ENCODE data around the gene MYBPC1.
A peak's percentile ranks its signal among the peaks of the same experiment; 100 is the strongest.

The MYBPC1 gene

DNA sequence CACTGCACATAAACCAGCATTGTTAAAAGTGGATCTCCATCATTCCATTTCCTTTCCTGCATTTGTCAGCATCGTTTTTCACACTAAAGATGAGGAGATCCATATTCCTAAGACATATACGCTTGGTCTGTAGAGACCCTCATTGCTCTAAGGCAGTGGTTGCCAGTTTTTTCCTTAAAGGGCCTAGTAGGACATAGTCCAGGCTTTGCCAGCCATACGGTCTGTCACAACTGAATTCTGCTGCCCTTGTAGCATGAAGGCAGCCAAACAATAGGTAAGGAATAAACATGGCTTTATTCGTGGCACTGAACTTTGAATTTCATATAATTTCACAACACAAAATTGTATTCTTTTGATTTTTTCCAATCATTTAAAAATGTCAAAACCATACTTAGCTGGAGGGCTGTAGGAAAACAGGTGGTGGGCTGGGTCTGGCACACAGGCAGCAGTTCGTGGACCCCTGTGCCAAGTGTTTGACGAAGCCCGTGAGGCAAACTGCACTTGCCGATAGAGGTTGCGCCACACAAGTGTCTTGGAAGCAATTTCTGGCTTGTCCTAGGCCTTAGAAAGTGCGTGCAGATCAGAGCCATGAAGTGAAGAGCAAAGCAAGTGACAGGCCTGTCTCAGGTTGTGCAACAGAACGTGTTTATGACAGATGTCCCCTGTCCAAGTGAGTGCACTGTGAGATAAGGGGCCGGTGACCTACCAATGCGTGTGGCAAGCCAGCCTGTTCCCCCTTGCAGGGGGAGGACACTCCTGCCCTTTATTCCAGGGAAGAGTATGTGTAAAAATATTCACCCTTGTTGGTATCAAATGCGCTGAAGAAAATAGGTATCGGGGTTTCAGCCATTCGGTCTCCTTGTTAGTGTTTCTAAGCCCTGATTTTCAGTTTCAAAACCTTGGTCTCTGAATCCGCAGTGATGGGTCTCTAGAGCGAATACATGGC, 101.8 kb downstream of the MYBPC1 start:
- DNase-seq (ENCODE audit: low spot score), result peak; percentile 59
- TF ChIP-seq, protein P1, sequence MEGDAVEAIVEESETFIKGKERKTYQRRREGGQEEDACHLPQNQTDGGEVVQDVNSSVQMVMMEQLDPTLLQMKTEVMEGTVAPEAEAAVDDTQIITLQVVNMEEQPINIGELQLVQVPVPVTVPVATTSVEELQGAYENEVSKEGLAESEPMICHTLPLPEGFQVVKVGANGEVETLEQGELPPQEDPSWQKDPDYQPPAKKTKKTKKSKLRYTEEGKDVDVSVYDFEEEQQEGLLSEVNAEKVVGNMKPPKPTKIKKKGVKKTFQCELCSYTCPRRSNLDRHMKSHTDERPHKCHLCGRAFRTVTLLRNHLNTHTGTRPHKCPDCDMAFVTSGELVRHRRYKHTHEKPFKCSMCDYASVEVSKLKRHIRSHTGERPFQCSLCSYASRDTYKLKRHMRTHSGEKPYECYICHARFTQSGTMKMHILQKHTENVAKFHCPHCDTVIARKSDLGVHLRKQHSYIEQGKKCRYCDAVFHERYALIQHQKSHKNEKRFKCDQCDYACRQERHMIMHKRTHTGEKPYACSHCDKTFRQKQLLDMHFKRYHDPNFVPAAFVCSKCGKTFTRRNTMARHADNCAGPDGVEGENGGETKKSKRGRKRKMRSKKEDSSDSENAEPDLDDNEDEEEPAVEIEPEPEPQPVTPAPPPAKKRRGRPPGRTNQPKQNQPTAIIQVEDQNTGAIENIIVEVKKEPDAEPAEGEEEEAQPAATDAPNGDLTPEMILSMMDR (IDR thresholded peaks at IDR 0.05; ENCODE audit: extremely low read depth, missing control alignments), result no peak

DNA sequence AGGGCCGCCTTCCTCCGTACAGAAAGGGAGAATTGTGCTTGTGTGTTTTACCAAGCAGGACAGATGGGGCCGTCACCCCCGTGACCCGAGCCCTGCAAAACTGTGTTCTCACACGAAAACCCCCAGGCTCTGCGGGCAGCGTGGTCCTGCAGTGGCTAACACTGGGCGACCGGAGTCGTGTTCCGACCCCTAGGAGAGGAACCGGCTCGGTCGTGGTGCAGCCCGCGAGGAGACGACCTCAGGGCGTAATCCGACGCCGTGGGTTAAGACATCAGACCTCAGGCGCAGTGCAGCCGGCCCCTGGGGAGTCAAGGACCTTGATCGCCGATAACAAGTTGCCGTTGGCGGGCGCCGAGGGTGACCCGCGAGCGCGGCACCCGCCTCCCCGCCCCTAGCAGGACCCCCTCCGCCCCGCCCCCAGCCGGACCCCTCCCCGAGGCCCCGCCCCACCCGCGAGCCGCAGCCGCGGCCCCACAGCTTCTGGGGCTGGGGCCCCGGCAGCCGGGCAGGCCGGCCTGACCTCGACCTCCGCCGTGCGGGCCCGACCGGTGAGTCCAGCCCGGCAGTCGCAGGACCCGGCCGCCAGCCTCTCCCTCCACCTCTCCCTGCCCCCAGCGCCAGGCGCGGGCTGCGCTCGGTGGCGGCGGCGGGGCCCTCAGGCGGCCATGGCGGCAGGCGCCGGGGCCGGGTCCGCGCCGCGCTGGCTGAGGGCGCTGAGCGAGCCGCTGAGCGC, 102.6 kb downstream of the MYBPC1 start, which contains the start of gene CHPT1:
Gene CHPT1, plus strand, starts transcription at position 444 of the 733 bp plus-strand sequence. Its CDS starts 222 bp downstream, at position 666.
- TF ChIP-seq, protein P1 (IDR thresholded peaks at IDR 0.05; ENCODE audit: extremely low read depth, missing control alignments), result no peak
- DNase-seq (ENCODE audit: low spot score), result peak; percentile 87

DNA sequence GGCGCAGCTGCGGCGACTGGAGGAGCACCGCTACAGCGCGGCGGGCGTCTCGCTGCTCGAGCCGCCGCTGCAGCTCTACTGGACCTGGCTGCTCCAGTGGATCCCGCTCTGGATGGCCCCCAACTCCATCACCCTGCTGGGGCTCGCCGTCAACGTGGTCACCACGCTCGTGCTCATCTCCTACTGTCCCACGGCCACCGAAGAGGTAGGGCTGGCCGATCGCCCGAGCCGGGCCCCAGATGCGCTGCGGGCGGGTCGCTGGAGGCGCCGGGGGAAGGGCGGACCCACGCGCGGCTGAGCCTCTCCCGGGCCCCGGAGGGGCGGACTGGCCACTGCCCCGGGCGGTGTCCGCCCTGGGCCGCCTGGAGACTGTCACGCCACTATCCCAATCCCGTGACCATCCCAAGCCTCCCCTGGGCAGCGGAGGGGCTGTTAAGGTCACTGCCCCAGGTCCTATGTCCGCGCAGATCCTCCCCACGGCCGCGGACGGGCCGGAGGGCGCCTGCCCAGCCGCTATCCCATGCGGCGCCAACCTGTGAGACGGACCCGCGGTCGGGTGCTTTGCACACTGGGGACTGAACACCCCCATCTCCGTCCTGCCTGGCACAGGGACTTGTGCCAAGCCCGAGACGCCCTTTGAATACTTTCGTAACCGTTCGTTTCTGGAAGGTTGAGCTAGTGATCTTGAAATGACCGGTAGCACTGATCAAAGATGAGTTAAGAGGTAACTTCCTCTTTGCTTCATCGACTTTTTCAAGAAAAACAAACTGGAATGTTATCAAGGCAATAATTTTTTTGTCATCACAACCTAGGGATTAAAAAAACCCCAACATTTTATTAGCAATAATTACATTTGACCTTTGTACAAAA, 103.4 kb downstream of the MYBPC1 start:
- TF ChIP-seq, protein P1 (IDR thresholded peaks at IDR 0.05; ENCODE audit: extremely low read depth, missing control alignments), result no peak
- no peak for DNase-seq (ENCODE audit: low spot score)

DNA sequence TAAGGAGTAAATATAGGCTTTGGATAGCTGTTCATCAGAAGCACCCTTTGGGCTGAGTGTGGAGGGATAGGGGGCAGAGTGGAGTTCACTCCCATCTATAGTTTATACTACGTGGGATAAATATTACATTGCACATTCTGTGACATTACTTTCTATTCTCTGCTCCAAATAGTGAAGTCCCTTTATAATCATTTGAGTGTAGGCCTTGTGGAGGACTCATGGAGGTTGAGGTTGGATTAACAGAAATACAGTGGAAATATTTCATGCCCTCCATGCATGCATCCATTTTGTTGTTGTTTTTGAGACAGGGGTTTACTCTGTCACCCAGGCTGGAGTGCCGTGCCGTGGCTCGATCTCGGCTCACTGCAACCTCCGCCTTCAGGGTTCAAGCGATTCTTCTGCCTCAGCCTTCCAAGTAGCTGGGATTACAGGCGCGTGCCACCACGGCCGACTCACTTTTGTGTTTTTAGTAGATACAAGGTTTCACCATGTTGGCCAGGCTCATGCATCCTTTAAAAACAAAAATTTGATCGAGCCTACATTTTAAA, 104.1 kb downstream of the MYBPC1 start:
- peak; percentile 42 for DNase-seq (ENCODE audit: low spot score)
- TF ChIP-seq, protein P1 (IDR thresholded peaks at IDR 0.05; ENCODE audit: extremely low read depth, missing control alignments), result no peak

DNA sequence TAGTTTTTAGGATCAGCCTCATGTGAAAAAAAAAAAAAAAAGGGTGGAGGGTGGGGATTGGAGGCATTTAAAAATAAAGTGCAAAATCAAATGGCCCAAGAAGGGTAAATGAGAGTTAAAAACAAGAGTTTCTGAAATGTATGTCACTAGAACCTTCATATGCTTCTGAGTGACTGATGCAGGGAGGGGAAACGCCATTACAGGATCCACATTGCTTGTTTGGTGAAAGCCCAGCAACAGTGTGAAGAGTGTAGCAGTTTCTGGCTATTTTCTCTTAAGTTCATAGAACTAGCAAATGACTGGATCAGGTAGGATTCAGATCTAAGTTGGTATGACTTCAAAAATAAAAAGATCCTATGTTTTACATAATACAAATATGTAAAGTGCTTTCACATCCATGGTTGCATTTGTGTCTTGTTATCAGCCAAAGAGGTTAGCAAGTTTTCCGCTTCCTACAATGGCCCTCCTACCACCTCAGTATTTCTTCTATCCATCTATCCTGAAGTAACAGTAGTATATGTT, 105.6 kb downstream of the MYBPC1 start:
- DNase-seq (ENCODE audit: low spot score), result no peak
- TF ChIP-seq, protein P1 (IDR thresholded peaks at IDR 0.05; ENCODE audit: extremely low read depth, missing control alignments), result no peak

DNA sequence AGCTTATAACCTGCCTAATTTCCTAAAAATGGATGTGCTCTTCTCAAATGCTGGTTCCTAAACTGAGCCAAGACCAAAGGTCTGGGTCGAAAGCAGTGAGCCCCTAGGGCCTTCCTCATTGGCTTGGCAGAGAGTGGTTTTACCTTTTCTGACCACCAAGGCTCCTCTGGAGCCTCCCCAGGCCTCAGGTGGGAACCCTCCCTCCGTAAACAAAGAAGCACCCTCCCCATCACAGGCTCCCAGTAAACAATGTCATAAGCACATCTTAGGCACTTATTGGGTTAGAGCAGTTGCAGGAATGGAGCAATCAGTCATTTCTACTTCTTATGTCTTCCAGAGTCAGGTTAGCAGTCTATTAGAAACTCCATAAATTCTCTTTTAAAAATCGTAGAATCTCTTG, 108.7 kb downstream of the MYBPC1 start:
- no peak for DNase-seq (ENCODE audit: low spot score)
- TF ChIP-seq, protein P1 (IDR thresholded peaks at IDR 0.05; ENCODE audit: extremely low read depth, missing control alignments), result no peak

Data from GM20000 (cell line).